ENCODE measurements around the gene CFAP54. TPM values are rescaled to one million over a fixed set of nuclear protein-coding genes. Genes with fewer than 3 reads are reported as not detected.

The CFAP54 gene
- total RNA-seq, 1 donor from 2014 or later: 1.1 TPM

GRCh38 chr12:96912943-96913342 is 423.6 kb downstream of the CFAP54 start:
- no peak overlapping the region for H3K4me2 ChIP-seq (ENCODE audit: low read length)
- H3K27ac ChIP-seq (ENCODE audit: low read depth, low read length): no peak overlapping the region
- H3K27me3 ChIP-seq (ENCODE audit: insufficient read depth, low read length): no peaks in the 10 kb centered on the region
- H4K20me1 ChIP-seq (ENCODE audit: insufficient read depth, low read length): peaks cover 3% of the 10 kb centered on the region
- H3K79me2 ChIP-seq (ENCODE audit: insufficient read depth, low read length): peaks cover 84% of the 10 kb centered on the region
- H2AFZ ChIP-seq (ENCODE audit: low read depth, low read length): no peak overlapping the region
- H3K36me3 Mint-ChIP-seq (ENCODE audit: low read depth, unreplicated experiment): peaks cover 2% of the 10 kb centered on the region
- H3K27ac Mint-ChIP-seq (ENCODE audit: unreplicated experiment): no peak overlapping the region
- peaks cover 5% of the 10 kb centered on the region for H3K4me1 ChIP-seq (ENCODE audit: insufficient read depth, low read length)
- DNase-seq (ENCODE audit: low read depth) (no peak), FAIRE-seq (no peak)
- H3K9me3 ChIP-seq (ENCODE audit: insufficient read depth, low read depth, low read length): no peaks in the 10 kb centered on the region
- no peak overlapping the region for H3K4me3 Mint-ChIP-seq (ENCODE audit: unreplicated experiment)
- H3K27me3 Mint-ChIP-seq (ENCODE audit: low read depth, unreplicated experiment): no peaks in the 10 kb centered on the region
- H3K4me3 ChIP-seq (ENCODE audit: insufficient read depth, low read depth, low read length): no peak overlapping the region
- no peak overlapping the region for H3K9ac ChIP-seq (ENCODE audit: low read length)
- TF ChIP-seq CTCF (IDR thresholded peaks at IDR 0.05; ENCODE audit: insufficient read depth, low read depth, low read length) (no peak), EZH2 (IDR thresholded peaks at IDR 0.05; ENCODE audit: insufficient read depth, low read length) (no peak)
- H3K4me1 Mint-ChIP-seq (ENCODE audit: low read depth, unreplicated experiment): peaks cover 12% of the 10 kb centered on the region
- H3K9me3 Mint-ChIP-seq (ENCODE audit: unreplicated experiment): peaks cover 3% of the 10 kb centered on the region
- no peaks in the 10 kb centered on the region for H3K36me3 ChIP-seq (ENCODE audit: insufficient read depth, low read length)

DNA sequence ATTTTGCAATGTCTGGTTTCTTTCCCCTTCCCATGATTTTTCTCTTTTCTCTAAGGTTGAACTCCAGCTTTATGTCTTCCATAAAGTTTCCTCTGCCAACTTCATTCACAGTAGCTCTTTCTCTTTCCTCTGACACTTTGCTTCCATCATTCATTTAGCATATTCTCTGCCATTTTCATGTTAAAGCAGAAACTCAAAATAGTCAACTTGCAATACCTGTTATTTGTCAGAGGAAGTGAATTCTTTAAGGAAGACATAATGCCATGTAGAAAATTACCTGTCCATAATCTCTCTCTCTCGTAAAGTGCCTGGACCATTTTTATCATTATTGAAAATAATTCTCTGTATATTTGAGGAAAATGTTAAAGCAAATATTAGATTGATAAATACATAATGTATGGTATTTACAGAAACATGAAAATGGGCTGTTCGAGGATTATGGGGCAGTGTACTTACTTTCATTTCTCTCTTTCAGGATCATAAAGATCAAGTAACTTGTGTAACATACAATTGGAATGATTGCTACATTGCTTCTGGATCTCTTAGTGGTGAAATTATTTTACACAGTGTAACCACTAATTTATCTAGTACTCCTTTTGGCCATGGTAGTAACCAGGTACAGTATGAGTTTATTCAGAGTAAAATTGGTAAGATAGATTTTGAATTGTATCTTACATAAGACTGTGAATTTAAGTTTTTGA is 430.3 kb downstream of the CFAP54 start:
- H3K79me2 ChIP-seq (ENCODE audit: insufficient read depth, low read length): peaks cover 40% of the 10 kb centered on the region
- no peaks in the 10 kb centered on the region for H3K36me3 ChIP-seq (ENCODE audit: insufficient read depth, low read length)
- no peak for DNase-seq (ENCODE audit: low read depth)
- no peak for FAIRE-seq
- H2AFZ ChIP-seq (ENCODE audit: low read depth, low read length): no peak overlapping the region
- H4K20me1 ChIP-seq (ENCODE audit: insufficient read depth, low read length): peaks cover 3% of the 10 kb centered on the region
- TF ChIP-seq CTCF (IDR thresholded peaks at IDR 0.05; ENCODE audit: insufficient read depth, low read depth, low read length) (no peak), EZH2 (IDR thresholded peaks at IDR 0.05; ENCODE audit: insufficient read depth, low read length) (no peak)
- Mint-ChIP-seq H3K4me1 (ENCODE audit: low read depth, unreplicated experiment) (no peaks in the 10 kb centered on the region), H3K9me3 (ENCODE audit: unreplicated experiment) (peaks cover 3% of the 10 kb centered on the region), H3K36me3 (ENCODE audit: low read depth, unreplicated experiment) (peaks cover 2% of the 10 kb centered on the region), H3K27ac (ENCODE audit: unreplicated experiment) (no peak overlapping the region), H3K27me3 (ENCODE audit: low read depth, unreplicated experiment) (no peaks in the 10 kb centered on the region), H3K4me3 (ENCODE audit: unreplicated experiment) (no peak overlapping the region)
- H3K4me1 ChIP-seq (ENCODE audit: insufficient read depth, low read length): no peaks in the 10 kb centered on the region
- no peaks in the 10 kb centered on the region for H3K9me3 ChIP-seq (ENCODE audit: insufficient read depth, low read depth, low read length)
- H3K4me2 ChIP-seq (ENCODE audit: low read length): no peak overlapping the region
- no peaks in the 10 kb centered on the region for H3K27me3 ChIP-seq (ENCODE audit: insufficient read depth, low read length)
- H3K9ac ChIP-seq (ENCODE audit: low read length): no peak overlapping the region
- no peak overlapping the region for H3K4me3 ChIP-seq (ENCODE audit: insufficient read depth, low read depth, low read length)
- H3K27ac ChIP-seq (ENCODE audit: low read depth, low read length): no peak overlapping the region

Other genes starting within 250 kb of the CFAP54 start
- 53.0 and 64.2 TPM in 2 replicates for gene CDK17, start 89.1 kb upstream of the CFAP54 start, total RNA-seq